Duodenal mucosa (tissue), 2 donors: Measurements from ENCODE around the gene EML6.

Source experiments
- H3K27ac ChIP-seq: one replicate; pipeline ENCODE4 v1.7.0; 2013; ENCODE audit warnings: low read depth, low read length
- H3K27me3 ChIP-seq, 2 donors: one replicate each; pipeline ENCODE4 v1.7.0; 2013; ENCODE audit warnings: low read length in 2 of 2, control low read depth in 1 of 2; ENCODE audit not compliant: insufficient read depth in 2 of 2, control insufficient read depth in 1 of 2
- H3K36me3 ChIP-seq, 2 donors: one replicate each; pipeline ENCODE4 v1.7.0; 2013; ENCODE audit warnings: low read length in 2 of 2, control low read depth in 1 of 2; ENCODE audit not compliant: insufficient read depth in 2 of 2, control insufficient read depth in 1 of 2
- H3K4me1 ChIP-seq, 2 donors: one replicate each; pipeline ENCODE4 v1.7.0; 2013; ENCODE audit warnings: low read length in 2 of 2, control low read depth in 1 of 2; ENCODE audit not compliant: insufficient read depth in 2 of 2, control insufficient read depth in 1 of 2
- H3K4me3 ChIP-seq, 2 donors: one replicate each; pipeline ENCODE4 v1.7.0; 2013; ENCODE audit warnings: low read length in 2 of 2, low read depth in 1 of 2
- H3K9ac ChIP-seq, 2 donors: one replicate each; pipeline ENCODE4 v1.7.0; 2013; ENCODE audit warnings: low read length in 2 of 2, low read depth in 1 of 2
- H3K9me3 ChIP-seq, 2 donors: one replicate each; pipeline ENCODE4 v1.7.0; 2013; ENCODE audit warnings: low read length in 2 of 2, control low read depth in 1 of 2; ENCODE audit not compliant: control insufficient read depth in 1 of 2

Gene EML6

GRCh38 chr2:54955358-54956110, 232.1 kb downstream of the EML6 start:
- no peaks in the 10 kb centered on the region for H3K4me1 ChIP-seq
- no peaks in the 10 kb centered on the region for H3K36me3 ChIP-seq
- H3K9me3 ChIP-seq: no peaks in the 10 kb centered on the region
- H3K27ac ChIP-seq: no peak overlapping the region
- no peak overlapping the region for H3K4me3 ChIP-seq
- H3K27me3 ChIP-seq: no peaks in the 10 kb centered on the region
- no peak overlapping the region for H3K9ac ChIP-seq

GRCh38 chr2:54956111-54956627, 232.7 kb downstream of the EML6 start:
- no peak overlapping the region for H3K9ac ChIP-seq
- no peak overlapping the region for H3K27ac ChIP-seq

DNA sequence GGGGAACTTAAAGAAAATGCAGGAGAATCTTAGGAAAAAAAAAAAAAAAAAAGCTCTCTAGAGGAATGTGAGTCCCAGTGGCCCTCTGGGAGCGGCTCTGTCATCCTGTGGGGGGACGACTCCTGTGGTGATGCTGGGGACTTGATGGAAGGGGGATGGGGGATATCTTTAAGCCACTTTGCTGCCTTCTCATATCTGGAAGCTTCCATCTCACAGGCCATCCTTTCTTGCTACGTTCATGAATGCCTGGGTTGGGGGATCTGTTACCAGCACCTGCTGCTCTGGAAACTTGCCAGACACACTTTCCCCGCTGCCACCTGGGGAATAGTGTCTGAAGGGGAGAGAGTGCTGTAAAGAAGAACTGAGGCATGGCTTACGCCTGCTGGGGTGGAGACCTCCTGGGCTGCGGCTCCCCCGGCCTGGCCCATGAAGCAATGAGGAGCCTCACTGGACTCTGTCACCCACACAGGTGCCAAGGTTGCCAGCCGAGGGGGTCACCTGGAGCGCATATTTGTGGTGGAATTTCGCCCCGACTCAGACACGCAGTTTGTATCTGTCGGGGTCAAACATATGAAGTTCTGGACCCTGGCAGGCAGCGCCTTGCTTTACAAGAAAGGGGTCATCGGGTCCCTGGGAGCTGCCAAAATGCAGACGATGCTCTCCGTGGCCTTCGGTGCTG, 234.0 kb downstream of the EML6 start:
- Histone ChIP-seq H3K27ac (no peak overlapping the region), H3K27me3 (no peaks in the 10 kb centered on the region), H3K9me3 (no peaks in the 10 kb centered on the region)

More at GRCh38 chr2:54956111-54956627, 232.7 kb downstream of the EML6 start:
- Histone ChIP-seq H3K36me3 (no peaks in the 10 kb centered on the region), H3K9me3 (no peaks in the 10 kb centered on the region), H3K4me1 (no peaks in the 10 kb centered on the region), H3K27me3 (no peaks in the 10 kb centered on the region), H3K4me3 (no peak overlapping the region)

DNA sequence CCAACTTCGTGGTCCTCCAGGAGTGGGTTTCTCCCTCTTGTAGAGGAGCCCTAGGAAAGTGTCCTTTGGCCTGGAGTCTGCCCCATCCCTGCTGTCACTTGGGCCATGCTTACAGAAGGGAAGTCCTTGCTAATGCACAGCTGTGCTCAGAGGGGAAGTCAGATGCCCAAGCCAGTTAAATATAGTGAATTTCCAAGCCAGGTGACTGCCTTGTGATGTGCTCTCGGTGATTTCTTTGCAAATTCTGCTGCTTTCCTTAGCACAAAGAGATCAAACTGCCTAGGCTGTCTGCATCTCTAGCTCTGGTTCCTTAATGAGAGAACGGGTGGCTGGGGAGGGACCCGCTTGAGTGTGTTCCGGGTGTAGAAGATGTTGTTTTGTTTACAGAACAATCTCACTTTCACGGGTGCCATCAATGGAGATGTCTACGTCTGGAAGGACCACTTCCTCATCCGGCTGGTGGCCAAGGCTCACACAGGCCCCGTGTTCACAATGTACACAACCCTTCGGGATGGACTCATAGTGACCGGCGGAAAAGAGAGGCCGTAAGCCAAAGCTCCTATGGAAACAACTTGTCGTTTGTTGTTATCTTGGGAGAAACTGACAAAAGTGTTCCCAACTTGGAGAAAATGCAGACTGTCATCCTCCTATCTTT, 235.4 kb downstream of the EML6 start:
- no peak overlapping the region for H3K27ac ChIP-seq
- no peak overlapping the region for H3K9ac ChIP-seq
- no peaks in the 10 kb centered on the region for H3K27me3 ChIP-seq
- H3K36me3 ChIP-seq: no peaks in the 10 kb centered on the region
- H3K9me3 ChIP-seq: no peaks in the 10 kb centered on the region
- H3K4me3 ChIP-seq: no peak overlapping the region
- H3K4me1 ChIP-seq: peaks cover 10 to 14% of the 10 kb centered on the region in 2 donors

More for the DNA sequence above, 234.0 kb downstream of the EML6 start:
- no peaks in the 10 kb centered on the region for H3K36me3 ChIP-seq
- no peak overlapping the region for H3K9ac ChIP-seq
- peaks cover under 1 to 4% of the 10 kb centered on the region in 2 donors for H3K4me1 ChIP-seq
- H3K4me3 ChIP-seq: no peak overlapping the region

DNA sequence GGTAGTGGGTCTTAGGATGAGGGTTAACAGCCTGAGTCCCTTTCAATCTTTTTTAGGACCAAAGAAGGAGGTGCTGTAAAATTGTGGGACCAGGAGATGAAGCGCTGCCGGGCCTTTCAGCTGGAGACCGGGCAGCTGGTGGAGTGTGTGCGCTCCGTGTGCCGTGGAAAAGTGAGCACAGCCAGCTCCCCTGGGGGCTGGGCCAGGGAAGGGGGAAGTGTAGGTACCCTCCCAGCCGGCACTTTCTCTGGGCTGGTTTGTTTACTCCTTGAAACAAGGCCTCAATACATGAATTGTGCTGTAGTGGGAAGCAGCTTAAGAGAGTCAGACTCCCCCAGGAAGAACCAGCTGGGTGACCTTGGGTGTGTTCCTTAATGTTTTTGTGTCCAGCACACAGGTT, 236.7 kb downstream of the EML6 start:
- H3K36me3 ChIP-seq: no peaks in the 10 kb centered on the region
- no peaks in the 10 kb centered on the region for H3K9me3 ChIP-seq
- no peak overlapping the region for H3K4me3 ChIP-seq
- H3K9ac ChIP-seq: no peak overlapping the region
- no peaks in the 10 kb centered on the region for H3K27me3 ChIP-seq
- no peak overlapping the region for H3K27ac ChIP-seq
- H3K4me1 ChIP-seq: peaks cover 10 to 14% of the 10 kb centered on the region in 2 donors

GRCh38 chr2:54962511-54962910, 239.0 kb downstream of the EML6 start:
- Histone ChIP-seq H3K36me3 (no peaks in the 10 kb centered on the region), H3K27me3 (no peaks in the 10 kb centered on the region), H3K9ac (no peak overlapping the region), H3K27ac (peak overlapping the region; percentile 11), H3K4me1 (peaks cover 10 to 14% of the 10 kb centered on the region in 2 donors), H3K4me3 (no peak overlapping the region), H3K9me3 (no peaks in the 10 kb centered on the region)

DNA sequence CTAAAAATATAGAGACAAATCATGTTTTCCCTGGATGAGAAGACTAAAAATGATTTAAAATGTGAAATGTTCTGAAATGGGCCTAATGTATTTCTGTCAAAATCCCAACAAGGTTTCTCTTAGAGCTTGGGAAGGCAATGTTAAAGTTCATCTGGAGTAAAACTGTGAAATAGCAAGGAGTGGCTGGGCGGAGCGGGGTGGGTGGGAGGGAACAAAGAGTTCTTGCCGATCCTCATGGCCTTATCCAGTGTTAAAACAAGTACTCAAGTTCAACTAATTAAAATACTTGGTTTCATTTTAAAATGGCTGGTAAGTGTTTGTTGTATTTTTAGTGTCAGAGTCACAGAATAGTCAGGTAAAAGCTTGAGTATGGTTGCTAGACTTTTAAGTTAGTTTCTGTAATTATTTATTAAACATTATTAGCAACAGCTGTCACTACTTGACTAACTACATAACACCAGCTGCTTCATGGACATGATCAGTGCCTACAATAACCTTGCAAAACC, 239.5 kb downstream of the EML6 start:
- peak overlapping the region; percentile 11 for H3K27ac ChIP-seq
- no peaks in the 10 kb centered on the region for H3K27me3 ChIP-seq
- H3K36me3 ChIP-seq: no peaks in the 10 kb centered on the region

DNA sequence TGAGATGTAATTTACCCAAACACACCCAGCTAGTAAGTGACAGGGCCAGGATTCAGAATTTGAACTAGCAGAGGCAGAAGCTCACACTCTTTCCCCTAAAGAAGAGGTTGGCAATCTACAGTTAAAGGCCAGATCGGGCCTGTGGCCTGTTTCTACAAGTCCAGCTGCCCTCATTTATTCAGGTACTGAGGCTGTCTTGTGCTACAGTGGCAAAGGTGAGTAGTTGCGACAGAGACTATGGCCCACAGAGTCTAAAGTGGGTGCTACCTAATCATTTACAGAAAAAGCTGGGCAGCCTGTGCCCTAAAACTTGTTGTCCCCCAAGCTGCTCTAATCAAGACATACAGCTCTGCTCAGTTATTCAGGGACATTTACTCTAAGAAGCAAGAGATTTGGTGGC, 240.0 kb downstream of the EML6 start:
- Histone ChIP-seq H3K27me3 (no peaks in the 10 kb centered on the region), H3K9me3 (no peaks in the 10 kb centered on the region), H3K4me3 (peak overlapping the region in 1 of 2 donors; percentile 7), H3K27ac (no peak overlapping the region), H3K9ac (no peak overlapping the region), H3K4me1 (peaks cover 10 to 14% of the 10 kb centered on the region in 2 donors), H3K36me3 (no peaks in the 10 kb centered on the region)

More for the DNA sequence above, 239.5 kb downstream of the EML6 start:
- Histone ChIP-seq H3K4me3 (peak overlapping the region in 1 of 2 donors; percentile 7), H3K9me3 (no peaks in the 10 kb centered on the region), H3K9ac (no peak overlapping the region), H3K4me1 (peaks cover 10 to 14% of the 10 kb centered on the region in 2 donors)

- H3K9me3 ChIP-seq: no peaks in the 10 kb centered on the region
- H3K4me3 ChIP-seq: no peak overlapping the region
- H3K27ac ChIP-seq: no peak overlapping the region
- H3K27me3 ChIP-seq: no peaks in the 10 kb centered on the region
- peaks cover 10 to 14% of the 10 kb centered on the region in 2 donors for H3K4me1 ChIP-seq
- no peak overlapping the region for H3K9ac ChIP-seq
- no peaks in the 10 kb centered on the region for H3K36me3 ChIP-seq
Observed at GRCh38 chr2:54964271-54964670, 240.8 kb downstream of the EML6 start.

- H3K27me3 ChIP-seq: no peaks in the 10 kb centered on the region
- peaks cover 10 to 14% of the 10 kb centered on the region in 2 donors for H3K4me1 ChIP-seq
- H3K4me3 ChIP-seq: no peak overlapping the region
- no peak overlapping the region for H3K27ac ChIP-seq
- peaks cover 0 to 4% of the 10 kb centered on the region in 2 donors for H3K36me3 ChIP-seq
- H3K9me3 ChIP-seq: no peaks in the 10 kb centered on the region
- no peak overlapping the region for H3K9ac ChIP-seq
Observed at GRCh38 chr2:54964816-54965215, 241.4 kb downstream of the EML6 start.
